AG04449 (cell line): Measurements from ENCODE around the gene PLEKHA4.
"Not testable (repeated sequence)": the region's sequence is repeated elsewhere in the genome, so short reads cannot be mapped to it uniquely, and the experiment has no call there.

Experiments used
- CTCF ChIA-PET: fragments of 350-600 bp; formaldehyde crosslinking; extraction: SDS; loops from one replicate; lab custom pipeline; 2021; ENCODE audit warnings: antibody characterized with exemption; lab: Yijun Ruan, JAX
- POLR2A ChIA-PET: fragments of 400-600, 350-600 bp; formaldehyde crosslinking; extraction: SDS; loops from one replicate; lab custom pipeline; 2020; ENCODE audit warnings: antibody characterized with exemption, inconsistent platforms; lab: Yijun Ruan, JAX
- DNase-seq: peaks from one replicate; pipeline ENCODE4 v3.0.0-alpha.2; 2010; ENCODE audit warnings: low read depth, low spot score
- H3K4me3 ChIP-seq: 2 replicates; pipeline ENCODE4 v1.5.1; 2011; ENCODE audit warnings: low read depth, mild to moderate bottlenecking, control low read depth, low read length
- CTCF ChIP-seq: IDR thresholded peaks from one replicate; pipeline ENCODE4 v1.5.1; 2011; ENCODE audit warnings: mild to moderate bottlenecking, moderate library complexity, low read length, control low read depth, inconsistent platforms; ENCODE audit not compliant: insufficient read depth; ENCODE audit errors: missing control alignments

Gene PLEKHA4

DNA sequence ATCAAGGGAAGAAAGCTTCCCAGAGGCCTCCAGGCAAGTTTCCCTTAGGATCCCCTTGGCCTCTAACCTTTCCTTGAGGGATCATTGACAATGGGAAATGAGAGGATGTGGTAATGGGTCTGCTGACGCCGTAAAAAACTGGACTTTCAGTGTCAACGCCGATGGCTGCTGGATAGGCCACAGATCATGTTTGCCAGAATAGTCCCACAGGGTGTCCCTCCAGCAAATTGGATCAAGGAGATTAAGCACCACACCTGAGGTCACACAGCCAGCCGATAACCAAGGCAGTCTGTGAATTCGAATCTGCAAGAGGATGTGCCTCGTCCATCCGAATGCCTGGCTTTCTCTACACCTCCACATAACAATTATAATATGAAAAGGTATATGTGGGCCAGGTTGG, 75.1 kb downstream of the PLEKHA4 start:
- CTCF ChIA-PET = interaction anchor here (2.0 to 23.0 kb wide), 6 partner anchors 8 to 177 kb away, joined by 7 to 737 read pairs (median 52); partner anchors contain the start of genes BCAT2 and HSD17B14
- no peak for DNase-seq
- POLR2A ChIA-PET = no interaction called here
- no peak overlapping the region for H3K4me3 ChIP-seq
- no peak for TF ChIP-seq CTCF

DNA sequence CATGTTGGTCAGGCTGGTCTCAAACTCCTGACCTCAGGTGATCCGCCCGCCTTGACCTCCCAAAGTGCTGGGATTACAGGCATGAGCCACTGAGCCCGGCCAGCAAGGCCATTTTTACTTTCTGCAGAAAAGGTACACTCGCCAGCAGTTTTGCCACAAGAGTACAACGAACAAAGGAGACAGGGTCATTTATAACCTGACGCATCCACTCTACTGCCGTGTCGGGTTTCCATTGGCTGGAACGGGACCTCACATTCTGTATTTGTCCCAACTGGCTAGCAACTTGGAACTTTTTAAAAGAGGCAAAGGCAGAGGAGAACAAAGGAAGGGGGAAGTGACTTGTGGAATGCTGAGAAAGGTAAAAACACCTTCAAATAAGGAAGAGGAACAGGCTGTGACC, 81.1 kb downstream of the PLEKHA4 start:
- CTCF ChIA-PET = interaction anchor here (0.7 to 23.0 kb wide), 47 partner anchors 9 to 616 kb away, joined by 3 to 737 read pairs (median 6); partner anchors contain the start of genes BCAT2, CA11, FAM83E and GYS1
- not testable (repeated sequence) for DNase-seq, H3K4me3 ChIP-seq
- POLR2A ChIA-PET = interaction anchor here (1.6 kb wide), 1 partner anchor 180 kb away, joined by 8 read pairs; no protein-coding TSS in a partner anchor
